ENCODE measurements around the gene SELENON.

GRCh38 chr1:25760871-25761270 is 39.1 kb upstream of the SELENON start:
- TF ChIP-seq CTCF (IDR thresholded peaks at IDR 0.05; ENCODE audit: low read length) (no peak), EZH2 (IDR thresholded peaks at IDR 0.05; ENCODE audit: borderline replicate concordance, low read length) (no peak)

Data from OCI-LY1 (cell line).